Measurements from ENCODE around the gene HPSE. TPM values are rescaled to one million over a fixed set of nuclear protein-coding genes. Genes with fewer than 3 reads are reported as not detected.

The HPSE gene
- total and polyA plus RNA-seq, 7 donors: 0.06 to 0.64 (median 0.34) TPM

GRCh38 chr4:83358410-83358809 lies 23.8 kb upstream of the HPSE start:
- intact Hi-C loops (cut with DNase I): no loop called here

GRCh38 chr4:83356899-83357661 lies 22.4 kb upstream of the HPSE start:
- Histone ChIP-seq H3K9me3 (peaks cover 6% of the 10 kb centered on the region), H3K36me3 (ENCODE audit: insufficient read depth in 1 of 2, low read depth in 1 of 2) (no peaks in the 10 kb centered on the region), H3K27me3 (ENCODE audit: insufficient read depth in 3 of 3, low read length in 2 of 3) (no peaks in the 10 kb centered on the region), H3K4me3 (no peak overlapping the region), H3K27ac (peak overlapping the region; percentile 19), H3K4me1 (peaks cover 23% of the 10 kb centered on the region)
- DNase-seq (no peak), ATAC-seq (peak; percentile 40 to 67 (median 62))
- intact Hi-C loops (cut with DNase I): no loop called here
- TF ChIP-seq CTCF (IDR thresholded peaks at IDR 0.05): no peak
- WGBS, 3 donors: 47 to 60% (median 49%) methylated on average over 4 of the region's 4 CpGs

More at GRCh38 chr4:83358410-83358809, 23.8 kb upstream of the HPSE start:
- Histone ChIP-seq H3K4me3 (no peak overlapping the region), H3K36me3 (ENCODE audit: insufficient read depth in 1 of 2, low read depth in 1 of 2) (no peaks in the 10 kb centered on the region), H3K4me1 (peaks cover 23% of the 10 kb centered on the region), H3K27me3 (ENCODE audit: insufficient read depth in 3 of 3, low read length in 2 of 3) (no peaks in the 10 kb centered on the region), H3K9me3 (peaks cover 2% of the 10 kb centered on the region), H3K27ac (no peak overlapping the region)
- no peak for DNase-seq
- 67 to 71% (median 67%) methylated on average over 1 of the region's 1 CpG for WGBS, 3 donors
- TF ChIP-seq CTCF (IDR thresholded peaks at IDR 0.05): no peak
- ATAC-seq: no peak

DNA sequence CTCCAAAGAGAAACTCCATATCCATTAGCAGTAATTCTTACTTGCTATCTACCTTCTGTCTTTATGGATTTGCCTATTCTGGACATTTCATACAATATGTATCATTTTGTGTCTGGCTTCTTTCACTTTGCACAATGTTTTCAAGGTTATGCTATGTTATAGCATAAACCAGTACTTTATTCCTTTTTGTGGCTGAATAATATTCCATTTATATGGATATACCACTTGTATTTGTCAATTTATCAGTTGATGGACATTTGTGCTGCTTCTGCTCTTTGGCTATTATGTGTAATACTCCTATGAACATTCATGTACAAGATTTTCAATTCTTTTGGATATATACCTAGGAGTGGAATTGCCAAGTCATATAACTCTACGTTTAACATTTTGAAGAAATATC lies 18.9 kb upstream of the HPSE start:
- no peak for DNase-seq
- Histone ChIP-seq H3K36me3 (ENCODE audit: insufficient read depth in 1 of 2, low read depth in 1 of 2) (no peaks in the 10 kb centered on the region), H3K27me3 (ENCODE audit: insufficient read depth in 3 of 3, low read length in 2 of 3) (no peaks in the 10 kb centered on the region), H3K4me1 (peaks cover 10% of the 10 kb centered on the region), H3K27ac (no peak overlapping the region), H3K4me3 (no peak overlapping the region), H3K9me3 (peaks cover 6% of the 10 kb centered on the region)
- TF ChIP-seq CTCF (IDR thresholded peaks at IDR 0.05): no peak
- no peak for ATAC-seq
- WGBS, 3 donors: 91 to 95% (median 92%) methylated on average over 1 of the region's 1 CpG
- intact Hi-C loops (cut with DNase I): no loop called here

DNA sequence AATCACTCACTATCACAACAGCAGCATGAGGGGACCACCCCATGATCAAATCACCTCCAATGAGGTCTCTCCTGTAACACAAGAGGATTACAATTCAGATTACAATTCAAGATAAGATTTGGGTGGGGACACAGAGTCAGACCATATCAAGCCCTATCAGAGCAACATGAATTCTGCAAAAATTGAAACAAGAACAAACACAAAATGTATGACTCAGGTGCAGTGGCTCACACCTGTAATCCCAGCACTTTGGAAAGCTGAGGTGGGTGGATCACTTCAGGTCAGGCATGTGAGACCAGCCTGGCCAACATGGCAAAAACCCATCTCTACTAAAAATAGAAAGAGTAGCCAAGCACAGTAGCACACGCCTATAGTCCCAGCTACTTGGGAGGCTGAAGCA lies 13.4 kb upstream of the HPSE start:
- no peak overlapping the region for H3K4me3 ChIP-seq
- TF ChIP-seq CTCF (IDR thresholded peaks at IDR 0.05): no peak
- no peaks in the 10 kb centered on the region for H3K4me1 ChIP-seq
- H3K27ac ChIP-seq: no peak overlapping the region
- no peaks in the 10 kb centered on the region for H3K36me3 ChIP-seq (ENCODE audit: insufficient read depth in 1 of 2, low read depth in 1 of 2)
- no peaks in the 10 kb centered on the region for H3K27me3 ChIP-seq (ENCODE audit: insufficient read depth in 3 of 3, low read length in 2 of 3)
- WGBS, 3 donors: 40 to 71% (median 42%) methylated on average over 1 of the region's 1 CpG
- no peak for DNase-seq
- intact Hi-C loops (cut with DNase I): no loop called here
- peaks cover under 1% of the 10 kb centered on the region for H3K9me3 ChIP-seq
- ATAC-seq: no peak

- Histone ChIP-seq H3K9me3 (peaks cover 7% of the 10 kb centered on the region), H3K4me3 (no peak overlapping the region), H3K27ac (no peak overlapping the region), H3K36me3 (ENCODE audit: insufficient read depth in 1 of 2, low read depth in 1 of 2) (no peaks in the 10 kb centered on the region), H3K4me1 (no peaks in the 10 kb centered on the region), H3K27me3 (ENCODE audit: insufficient read depth in 3 of 3, low read length in 2 of 3) (peaks cover 0 to 8% (median 0%) of the 10 kb centered on the region in 3 donors)
- WGBS, 3 donors: 73 to 80% (median 74%) methylated on average over 3 of the region's 3 CpGs
- ATAC-seq: no peak
- no peak for TF ChIP-seq CTCF (IDR thresholded peaks at IDR 0.05)
- intact Hi-C loops (cut with DNase I): no loop called here
- DNase-seq: no peak
Measured at GRCh38 chr4:83342476-83342875, 7.8 kb upstream of the HPSE start.

Data from psoas muscle (tissue), 8 donors.